GM18867 (cell line): ENCODE measurements around the gene TNS3.

Experiments used
- ATAC-seq: cut with Tn5 transposase; IDR thresholded peaks from one replicate; pipeline ENCODE4 v1.9.1; 2021; ENCODE audit warnings: mild to moderate bottlenecking, moderate library complexity; ENCODE audit not compliant: unreplicated experiment

The TNS3 gene

DNA sequence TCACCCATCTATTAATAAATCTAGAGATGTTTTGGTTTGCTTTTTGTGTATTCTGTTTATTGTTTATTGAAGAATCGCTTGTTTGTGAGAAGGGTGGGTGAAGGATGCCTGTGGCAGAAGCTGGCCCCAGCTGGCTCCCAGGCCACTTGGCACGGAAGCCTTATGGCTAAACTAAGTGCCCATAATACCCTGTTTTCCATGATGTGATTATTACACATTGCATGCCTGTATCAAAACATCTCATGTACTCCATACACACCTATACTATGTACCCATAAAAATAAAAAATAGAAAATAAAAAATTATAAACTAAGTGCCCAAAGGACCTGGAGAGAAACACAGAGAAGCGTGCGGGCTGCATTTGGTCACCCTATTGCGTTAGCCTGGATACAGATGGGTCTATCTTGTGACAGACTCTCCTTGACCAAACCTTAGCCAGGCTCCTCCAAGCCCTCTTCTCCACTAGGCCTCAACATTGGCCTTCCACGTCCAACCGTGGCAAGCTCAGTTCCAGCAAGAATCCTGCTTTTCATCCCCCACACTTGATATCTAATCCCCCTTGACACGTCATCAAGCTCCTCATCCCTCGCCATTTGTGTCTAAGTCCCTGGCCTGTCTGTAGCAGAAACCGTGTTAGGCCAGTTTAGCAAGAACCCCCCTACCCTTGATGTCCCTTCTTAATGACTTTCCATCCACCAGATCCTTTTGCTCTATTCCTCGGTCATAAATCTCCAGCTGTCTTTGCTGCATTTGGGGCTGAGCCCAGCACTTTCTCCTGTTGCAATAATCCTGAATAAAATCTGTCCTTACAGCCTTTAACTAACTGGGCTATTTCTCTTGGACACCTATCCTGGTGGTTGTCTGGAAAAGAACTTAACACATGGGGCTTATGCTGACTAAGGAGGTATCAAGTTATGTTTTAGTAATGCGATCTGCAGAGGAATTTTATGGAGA is 245.2 kb downstream of the TNS3 start:
- ATAC-seq, result no peak

DNA sequence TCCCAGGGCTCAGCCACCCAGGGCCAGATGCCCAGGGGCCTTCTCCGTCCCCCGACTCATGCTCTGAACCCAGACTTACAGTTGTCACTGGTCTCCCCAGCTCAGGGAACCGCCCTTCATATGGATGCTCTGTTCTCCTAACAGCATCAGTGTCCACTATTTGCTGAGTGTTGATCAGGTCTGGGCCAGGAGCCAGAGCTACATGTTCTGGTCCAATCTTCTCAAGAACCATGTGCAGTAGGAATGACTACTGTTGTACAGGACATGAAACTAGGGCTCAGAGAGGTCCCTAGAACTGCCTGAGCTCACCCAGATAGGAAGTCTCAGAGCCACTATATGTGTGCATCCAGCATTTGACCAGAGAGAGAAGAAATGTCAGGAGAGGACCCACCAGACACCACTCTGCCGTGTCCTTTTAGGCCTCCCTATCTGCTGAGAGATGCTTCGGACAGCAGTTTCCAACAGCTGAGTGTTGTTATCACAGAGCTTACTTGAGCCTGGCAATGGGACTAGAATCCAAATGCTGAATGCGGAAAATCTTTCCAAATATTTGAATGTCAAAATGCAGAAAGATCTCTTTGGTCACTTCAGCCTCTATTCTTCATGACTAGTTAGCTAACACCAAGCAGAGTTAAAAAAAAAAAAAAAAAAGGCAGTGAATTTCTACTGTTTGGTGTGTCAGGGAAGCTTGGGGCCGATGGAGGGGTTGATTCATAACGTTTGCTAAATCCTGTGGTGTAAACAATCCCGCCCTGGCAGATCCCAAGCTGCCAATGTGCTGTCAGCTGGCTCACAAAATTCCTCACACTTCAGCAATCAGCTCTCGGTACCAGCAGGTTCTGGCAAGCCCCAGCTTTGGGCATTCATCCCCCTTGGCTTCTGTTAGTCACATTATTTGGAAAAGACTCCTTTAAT is 246.1 kb downstream of the TNS3 start:
- ATAC-seq, result no peak

DNA sequence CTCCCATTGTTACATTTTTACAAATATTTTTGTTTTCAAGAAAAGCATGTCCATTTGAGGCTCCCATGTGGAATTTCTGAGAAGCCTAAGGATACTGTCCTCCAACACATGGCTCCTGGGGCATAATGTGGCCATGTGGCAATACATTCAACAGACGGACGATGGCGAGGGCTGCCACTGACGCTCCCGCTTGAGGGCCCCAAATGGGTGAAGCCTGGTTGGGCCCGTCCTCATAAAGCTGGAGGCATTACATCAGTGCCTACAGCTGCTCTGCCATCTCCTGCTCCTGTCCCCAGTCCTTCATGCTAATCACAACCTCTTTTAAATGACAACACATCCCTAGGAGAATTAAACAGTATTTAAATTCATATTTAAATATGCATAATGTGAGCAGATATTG is 246.8 kb downstream of the TNS3 start:
- no peak for ATAC-seq

DNA sequence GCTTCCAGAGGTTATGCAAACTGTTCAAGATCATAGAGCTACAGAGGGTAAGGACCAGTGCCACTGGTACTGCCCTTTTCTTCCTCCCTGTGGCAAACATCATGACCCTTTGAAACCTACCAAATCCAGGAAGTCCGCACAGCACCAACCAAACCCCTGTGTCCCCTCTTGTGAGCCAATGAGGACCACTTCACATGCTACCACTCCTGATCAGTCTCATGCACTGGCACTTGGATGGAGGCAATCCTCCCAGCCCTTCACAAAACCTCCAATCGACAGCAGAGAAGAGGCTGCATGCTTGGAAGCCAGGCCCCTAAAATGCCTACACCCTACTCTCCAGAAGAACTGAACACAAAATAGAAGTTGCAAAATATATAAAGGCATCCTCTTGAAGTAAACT is 248.0 kb downstream of the TNS3 start:
- no peak for ATAC-seq

DNA sequence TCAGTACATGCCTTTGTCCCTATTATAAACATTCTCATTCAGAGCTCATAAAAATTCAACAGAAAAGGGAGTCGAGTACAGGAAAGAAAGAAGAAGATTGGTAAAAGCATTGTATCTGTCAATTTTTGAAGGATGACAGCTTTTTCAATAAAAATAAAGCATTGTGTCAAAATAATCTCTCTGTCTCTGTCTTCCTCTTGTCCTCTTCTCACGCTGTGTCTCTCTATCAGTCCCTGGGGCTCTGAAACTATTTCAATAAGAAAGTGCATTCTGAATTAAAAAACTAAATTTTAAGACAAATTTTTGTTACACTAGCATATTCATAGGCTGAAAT is 248.4 kb downstream of the TNS3 start:
- no peak for ATAC-seq

DNA sequence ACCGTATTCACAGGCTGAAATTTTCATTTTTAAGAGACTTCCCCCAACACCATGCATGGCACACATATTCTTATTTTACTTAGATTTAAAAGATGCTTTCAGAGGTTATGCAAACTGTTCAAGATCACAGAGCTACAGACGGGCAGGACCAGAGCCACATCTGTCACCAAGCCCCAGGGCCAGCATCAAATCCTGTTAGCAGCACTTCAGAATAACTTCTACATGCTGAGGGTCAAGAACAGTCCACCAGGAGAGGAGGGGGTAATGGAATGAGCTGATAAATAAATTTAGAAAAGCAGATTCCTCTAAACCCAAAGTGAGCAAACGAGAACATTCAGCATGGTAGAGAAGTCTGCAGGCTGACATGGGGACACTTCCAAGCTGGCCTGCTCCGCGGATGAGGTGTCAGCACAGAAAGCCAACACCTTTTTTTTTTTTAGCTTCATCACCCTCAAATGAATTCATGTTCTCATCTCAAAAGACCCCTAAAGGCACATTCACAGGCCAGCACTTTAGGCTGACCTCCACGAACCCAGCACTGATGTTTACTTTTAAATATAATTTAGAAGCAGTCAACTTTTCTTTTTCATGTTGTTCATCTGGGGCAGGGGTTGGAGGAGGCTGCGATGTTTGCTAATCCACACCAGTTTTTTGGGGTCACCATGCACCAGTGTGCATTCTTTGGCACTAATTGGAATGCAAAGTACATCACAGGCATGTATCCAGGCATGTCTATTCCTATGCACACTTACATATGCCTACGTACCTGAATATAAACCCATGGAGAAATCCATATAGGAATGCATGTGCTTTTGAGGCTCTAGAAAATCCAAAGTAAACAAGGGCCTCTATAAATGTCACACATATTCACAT is 249.0 kb downstream of the TNS3 start:
- no peak for ATAC-seq

DNA sequence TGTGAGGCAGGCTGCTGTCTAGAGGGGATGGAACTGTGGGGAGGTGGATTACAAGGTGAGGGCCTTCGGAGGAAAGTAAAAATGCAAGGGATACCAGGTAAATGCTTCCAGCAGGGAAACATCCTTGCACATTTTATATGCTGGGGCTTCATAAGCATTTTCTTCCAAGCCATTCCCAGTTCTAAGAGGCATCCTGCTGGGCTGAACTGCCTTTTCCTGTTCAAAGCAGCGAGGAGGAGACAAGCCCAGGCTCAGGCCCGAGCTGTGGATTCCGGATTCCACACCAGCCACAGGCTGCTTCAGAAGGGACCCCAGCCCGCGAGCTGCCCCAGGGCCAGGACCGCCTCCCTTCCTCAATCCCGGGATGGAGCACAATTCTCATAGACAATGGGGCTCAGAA is 249.7 kb downstream of the TNS3 start:
- ATAC-seq, result no peak

DNA sequence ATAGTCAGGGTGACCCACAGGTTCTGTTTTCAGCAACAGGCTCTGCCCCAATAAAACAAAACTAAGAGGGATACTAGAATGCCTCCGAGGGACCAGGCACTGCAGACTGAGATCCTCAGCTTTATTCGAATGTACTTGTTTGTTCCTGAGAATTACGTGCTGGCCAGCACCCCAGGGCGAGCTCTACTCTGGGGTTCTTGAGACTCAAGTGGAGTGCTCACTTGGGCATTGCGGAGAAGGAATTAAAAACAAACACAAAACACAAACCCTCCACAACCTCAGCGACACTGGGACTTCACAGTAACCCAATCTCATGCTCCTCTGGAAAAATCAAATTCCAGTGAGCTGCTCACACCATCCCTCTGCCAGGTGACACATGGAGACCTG is 250.7 kb downstream of the TNS3 start:
- ATAC-seq, result no peak

DNA sequence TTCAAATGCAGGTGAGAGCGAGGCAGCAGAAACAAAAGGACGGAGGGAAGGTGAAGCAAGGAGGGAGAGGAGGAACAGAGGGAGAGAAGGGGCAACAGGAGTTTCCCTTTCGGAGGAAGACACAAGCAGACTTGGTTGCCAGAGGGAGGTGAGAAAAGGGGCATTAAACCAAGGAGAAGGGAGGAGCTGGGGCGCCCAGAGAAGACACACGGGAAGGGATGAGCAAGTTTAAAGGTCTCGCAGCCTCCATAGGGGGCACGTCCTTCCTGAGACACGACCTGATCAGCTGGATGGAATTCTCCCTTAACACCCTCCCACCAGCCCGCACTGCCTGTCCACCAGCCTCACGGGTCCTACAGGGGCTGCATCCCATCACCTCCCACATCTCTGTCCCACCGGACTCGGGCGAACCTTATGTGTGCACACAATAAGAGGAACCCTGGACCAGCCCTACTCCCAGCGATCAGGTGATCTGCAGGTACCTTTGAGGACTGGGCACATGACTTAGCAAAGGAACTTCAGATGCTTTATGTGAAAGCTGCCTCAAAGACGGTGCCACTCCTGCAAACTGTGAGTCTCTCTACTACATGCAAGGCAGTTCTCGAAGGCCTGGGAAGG is 251.2 kb downstream of the TNS3 start:
- no peak for ATAC-seq

DNA sequence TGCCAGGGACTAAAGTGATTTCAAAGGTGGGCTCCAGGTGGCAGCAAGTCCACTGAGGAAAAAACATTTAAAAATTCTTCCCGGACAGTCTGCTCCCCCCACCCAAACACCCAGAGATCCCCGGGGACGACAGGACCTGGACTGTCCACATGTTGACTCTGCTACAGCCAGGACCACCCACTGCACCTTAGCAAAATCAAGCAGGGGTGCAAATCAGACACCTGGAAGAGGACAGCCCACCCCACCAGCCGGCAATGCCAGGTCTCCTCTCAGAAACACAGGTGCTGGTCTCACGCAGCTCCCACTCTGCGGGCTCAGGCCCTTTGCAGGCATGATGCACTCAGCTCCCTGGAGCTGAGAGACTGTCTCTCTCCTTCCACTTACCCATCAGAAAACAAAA is 251.9 kb downstream of the TNS3 start:
- ATAC-seq, result no peak

DNA sequence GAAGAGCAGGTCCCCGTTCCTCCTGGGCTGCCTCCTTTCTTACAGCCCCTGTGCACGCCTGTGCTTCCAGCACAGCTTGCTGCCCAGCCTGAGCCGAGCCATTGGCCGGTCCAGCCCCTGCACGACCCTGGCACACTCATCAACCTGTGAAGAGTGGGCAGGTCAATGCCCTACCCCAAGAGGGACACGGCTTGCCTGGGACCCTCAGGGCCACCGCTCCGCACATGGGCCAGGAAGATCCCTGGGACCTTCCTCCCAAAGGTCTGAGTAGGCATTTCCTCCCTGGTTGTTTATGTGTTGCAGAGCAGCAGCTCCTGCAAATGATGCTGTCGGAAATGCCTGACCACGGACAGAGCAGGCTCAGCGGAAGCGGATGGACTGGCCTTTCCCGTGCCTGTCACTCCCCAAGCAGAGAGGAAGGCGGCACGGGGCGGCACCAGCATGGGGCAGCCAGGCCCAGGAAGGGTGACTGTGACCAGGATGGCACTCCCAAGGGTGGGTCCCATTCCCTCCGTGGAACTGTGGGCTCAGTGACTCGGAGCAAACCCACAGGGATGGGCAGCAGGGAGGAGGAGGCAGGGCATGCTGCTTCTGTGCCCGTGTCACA is 252.5 kb downstream of the TNS3 start:
- no peak for ATAC-seq

DNA sequence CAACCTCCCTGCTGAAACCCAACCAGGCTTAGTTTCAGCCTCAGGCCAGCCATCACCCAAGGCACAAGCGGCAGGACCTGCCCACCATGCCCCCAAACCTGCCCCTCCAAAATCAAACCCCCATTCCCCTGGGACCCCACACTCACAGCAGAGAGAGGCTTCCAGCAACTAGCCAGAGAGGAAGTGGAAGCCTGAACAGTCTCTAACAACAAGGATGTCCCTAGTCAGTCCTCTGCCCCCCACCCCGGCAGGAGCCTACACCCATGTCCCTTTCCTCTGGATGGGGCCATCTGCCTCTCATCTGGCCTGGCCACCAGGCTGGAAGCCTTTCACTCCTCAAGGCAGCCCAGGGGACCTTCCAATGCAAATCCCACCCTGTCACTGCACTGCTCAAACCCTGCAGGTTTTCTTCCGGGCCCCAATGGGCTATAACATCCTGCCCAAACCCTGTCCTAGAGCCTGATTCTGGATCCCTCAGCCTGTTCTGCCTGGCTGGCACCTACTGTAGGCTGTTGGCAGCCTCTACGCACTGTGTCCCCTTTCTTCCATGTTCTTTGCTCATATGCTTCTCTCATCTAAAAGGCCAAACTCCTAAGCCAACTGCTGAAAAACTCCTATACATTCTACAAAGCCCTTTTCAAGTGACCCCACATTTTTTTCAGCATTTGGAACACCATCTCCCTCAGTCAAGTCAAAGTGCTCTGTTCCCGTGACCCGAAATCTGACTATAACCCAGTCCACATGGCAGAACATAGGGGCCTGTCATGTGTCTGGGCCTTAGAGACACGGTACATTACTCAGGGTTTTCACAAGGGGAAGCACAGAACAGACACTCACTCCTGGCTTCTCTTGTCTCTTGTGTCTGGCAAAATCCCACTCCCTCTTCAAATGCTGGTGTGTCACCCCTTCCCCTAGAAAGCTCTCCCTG is 253.3 kb downstream of the TNS3 start:
- ATAC-seq, result no peak

DNA sequence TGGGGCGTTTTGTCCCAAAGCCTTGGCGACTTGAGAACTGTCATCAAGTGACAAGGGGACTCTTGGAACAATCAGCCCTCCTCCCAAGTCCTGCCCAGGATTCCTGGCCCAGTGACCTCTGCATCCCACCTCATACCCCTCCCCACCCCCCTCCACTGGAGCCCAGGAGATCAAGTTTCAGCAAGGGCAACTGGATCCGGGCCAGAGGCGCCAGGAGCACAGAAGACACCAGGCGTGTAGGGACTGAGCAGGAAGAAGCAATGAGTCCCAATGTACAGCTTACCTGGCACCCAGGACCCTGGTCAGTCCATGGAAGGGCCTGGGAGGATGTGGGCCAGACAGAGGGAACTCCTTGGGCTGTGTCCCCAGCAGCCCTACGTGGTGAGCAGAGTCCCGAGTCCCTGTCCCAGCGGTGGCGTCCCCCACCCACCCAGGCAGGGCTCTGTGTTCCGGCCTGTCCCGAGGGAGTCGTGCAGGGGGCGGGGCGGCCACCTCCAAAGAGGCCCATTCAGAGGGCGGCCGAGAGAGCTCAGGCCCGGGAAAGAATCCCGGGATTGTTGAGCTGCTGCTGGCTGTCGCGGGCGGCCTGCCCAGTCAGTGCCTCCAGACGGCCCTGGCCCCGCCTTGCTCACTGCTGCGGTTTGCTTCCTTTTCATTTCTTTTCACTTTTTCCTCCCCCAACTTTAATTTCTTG is 254.1 kb downstream of the TNS3 start:
- no peak for ATAC-seq

DNA sequence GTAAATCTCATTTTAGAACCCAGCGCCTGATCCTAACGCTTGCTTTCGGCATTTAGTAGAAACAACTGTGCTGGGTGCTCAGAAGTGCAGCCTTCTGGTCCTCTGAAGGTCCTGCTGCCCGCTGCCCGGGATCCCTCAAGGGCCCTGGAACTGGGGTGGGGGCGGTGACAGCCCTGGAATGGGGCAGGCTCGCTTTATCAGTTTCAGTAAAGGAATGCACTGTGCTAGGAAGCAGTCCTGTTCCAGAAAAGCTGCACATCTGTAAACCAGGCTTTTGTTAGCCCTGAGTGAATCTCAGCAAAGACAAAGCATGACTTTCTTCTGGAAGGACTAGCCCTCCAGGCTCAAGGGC is 254.6 kb downstream of the TNS3 start:
- ATAC-seq, result no peak

DNA sequence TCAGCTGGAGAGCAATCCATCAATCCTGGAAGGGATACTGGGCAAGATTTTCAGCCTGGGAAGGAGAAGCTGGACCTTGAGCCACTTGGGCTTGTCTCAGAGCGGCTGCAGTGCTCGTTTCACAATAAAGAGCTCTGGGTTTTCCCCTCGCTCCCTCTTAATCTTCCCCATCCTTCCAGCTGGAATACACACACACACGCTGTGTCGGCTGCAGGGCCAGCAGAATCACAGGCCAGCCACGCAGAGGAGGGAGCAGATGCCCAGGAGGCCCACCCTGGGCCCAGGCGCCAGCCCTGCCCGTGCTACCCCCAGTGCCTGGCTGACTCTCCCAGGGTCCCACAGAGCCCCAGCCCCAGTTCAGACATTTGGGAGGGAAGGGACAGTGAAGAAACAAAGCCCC is 255.1 kb downstream of the TNS3 start:
- ATAC-seq, result no peak

DNA sequence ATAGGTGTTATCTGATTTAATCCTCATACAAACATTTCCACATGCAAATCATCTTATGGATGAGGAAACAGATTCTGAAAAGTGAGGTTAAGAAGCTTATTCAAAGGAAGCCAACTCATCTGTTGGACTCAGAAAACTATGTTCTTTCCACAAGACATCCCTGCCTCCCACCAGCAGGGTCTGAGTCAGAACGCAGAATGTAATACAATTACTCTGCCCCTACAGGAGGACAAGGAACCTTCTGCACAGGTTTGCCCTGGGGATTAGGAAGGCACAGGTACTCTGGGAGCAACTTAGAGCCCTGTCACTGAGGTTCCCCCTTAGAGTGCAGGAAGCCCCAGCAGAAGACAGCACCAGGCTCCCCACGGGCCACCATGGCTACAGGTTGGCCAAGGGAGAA is 255.7 kb downstream of the TNS3 start:
- ATAC-seq, result no peak

DNA sequence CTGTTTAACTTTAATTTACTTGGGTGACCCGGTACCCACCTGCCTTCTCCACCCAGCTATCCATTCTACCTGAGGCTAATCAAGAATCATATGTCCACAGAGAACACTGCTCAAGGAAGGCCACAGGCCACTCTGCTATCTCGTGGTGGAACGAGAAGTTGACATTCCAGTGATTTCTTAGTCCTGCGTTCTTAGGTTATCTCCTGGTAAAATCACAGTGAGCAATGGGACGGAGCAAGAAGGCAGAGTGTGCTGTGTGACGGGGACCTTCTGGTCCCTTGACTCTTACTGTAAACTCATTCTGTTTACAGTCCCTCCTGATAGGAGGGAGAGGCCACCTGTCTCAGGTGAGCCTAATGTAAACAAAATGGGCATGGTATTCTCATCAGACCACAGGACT is 256.6 kb downstream of the TNS3 start:
- no peak for ATAC-seq

DNA sequence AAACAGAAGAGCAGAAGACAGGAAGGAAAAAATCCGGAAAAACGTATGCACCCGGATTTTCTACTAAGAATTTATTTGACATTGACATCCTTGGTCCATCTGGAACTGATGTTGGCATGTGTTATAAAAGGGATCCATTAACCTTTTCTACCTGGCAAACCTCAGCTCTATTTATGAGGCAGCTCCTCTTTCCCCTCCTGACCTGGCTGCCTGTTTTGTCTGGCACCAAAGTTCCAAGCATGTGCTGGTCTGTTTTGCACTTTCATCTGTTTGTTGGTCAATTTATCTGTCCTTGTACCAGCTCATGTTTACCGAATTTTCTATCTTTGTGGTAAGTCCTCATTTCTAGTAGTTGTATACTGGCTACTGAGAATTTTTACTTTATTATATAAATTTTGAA is 258.0 kb downstream of the TNS3 start:
- ATAC-seq, result no peak

DNA sequence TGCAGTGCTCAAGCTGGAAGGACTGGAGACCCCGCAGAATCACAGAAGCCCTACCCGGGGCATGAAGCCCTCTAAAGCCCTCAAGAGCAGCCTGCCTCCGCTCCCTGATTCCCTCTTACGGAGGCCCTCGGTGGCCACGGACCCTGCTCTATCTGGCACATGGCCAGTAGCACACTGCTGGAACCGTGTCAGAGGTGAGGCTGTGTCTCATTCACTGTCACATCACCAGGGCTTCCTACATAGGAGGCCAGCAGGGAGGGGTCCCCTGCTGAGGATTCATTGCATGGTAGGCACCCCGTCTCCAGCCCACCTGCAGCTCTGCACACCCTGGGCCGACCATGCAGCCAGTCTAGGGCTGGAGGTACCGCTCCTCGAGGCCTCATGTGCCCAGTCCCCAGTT is 259.2 kb downstream of the TNS3 start:
- no peak for ATAC-seq
